Esophagus (tissue), 2 donors: ENCODE data around the gene COP1. TPM values are rescaled to one million over a fixed set of nuclear protein-coding genes. Genes with fewer than 3 reads are reported as not detected.

Experiments
- H3K27ac ChIP-seq, 2 donors: one replicate each; pipeline ENCODE4 v1.5.1; 2013; ENCODE audit warnings: low read depth in 2 of 2, mild to moderate bottlenecking in 2 of 2, inconsistent platforms in 1 of 2, low read length in 1 of 2, moderate library complexity in 1 of 2
- H3K27me3 ChIP-seq, 2 donors: one replicate each; pipeline ENCODE4 v1.6.1; 2013; ENCODE audit warnings: low read length in 2 of 2, control low read depth in 1 of 2, mild to moderate bottlenecking in 1 of 2; ENCODE audit not compliant: insufficient read depth in 2 of 2, control insufficient read depth in 1 of 2
- H3K36me3 ChIP-seq, 2 donors: one replicate each; pipeline ENCODE4 v1.6.1; 2013; ENCODE audit warnings: low read length in 1 of 2; ENCODE audit not compliant: control insufficient read depth in 2 of 2, insufficient read depth in 2 of 2
- H3K4me1 ChIP-seq, 2 donors: one replicate each; pipeline ENCODE4 v1.6.1; 2013; ENCODE audit warnings: low read length in 1 of 2; ENCODE audit not compliant: control insufficient read depth in 2 of 2, insufficient read depth in 2 of 2
- H3K4me3 ChIP-seq, 2 donors: one replicate each; pipeline ENCODE4 v1.5.1; 2013; ENCODE audit warnings: low read length in 2 of 2, mild to moderate bottlenecking in 2 of 2, low read depth in 1 of 2, moderate library complexity in 1 of 2
- H3K9me3 ChIP-seq, 2 donors: one replicate each; pipeline ENCODE4 v1.6.1; 2013; ENCODE audit warnings: mild to moderate bottlenecking in 2 of 2, low read depth in 1 of 2, low read length in 1 of 2, moderate library complexity in 1 of 2; ENCODE audit not compliant: control insufficient read depth in 2 of 2, insufficient read depth in 1 of 2
- WGBS, 2 donors: extraction: QIAGEN DNeasy Blood & Tissue Kit; methylation state at CpG; one replicate each; pipeline ENCODE4 v1.1.7; 2013; 5-methylcytosine and 5-hydroxymethylcytosine counted together
- polyA plus RNA-seq, 2 donors: library from polyadenylated mRNA; stranded (reverse); fragments of 200-250 nt; gene quantifications; one replicate each; pipeline ENCODE4 v1.2.3, GENCODE V29; 2013
- donor health status: healthy with polysubstance abuse.
- donor health status: Bipolar disorder and iron deficiency.

Gene COP1
- polyA plus RNA-seq, 2 donors = 23.0 to 41.6 TPM

DNA sequence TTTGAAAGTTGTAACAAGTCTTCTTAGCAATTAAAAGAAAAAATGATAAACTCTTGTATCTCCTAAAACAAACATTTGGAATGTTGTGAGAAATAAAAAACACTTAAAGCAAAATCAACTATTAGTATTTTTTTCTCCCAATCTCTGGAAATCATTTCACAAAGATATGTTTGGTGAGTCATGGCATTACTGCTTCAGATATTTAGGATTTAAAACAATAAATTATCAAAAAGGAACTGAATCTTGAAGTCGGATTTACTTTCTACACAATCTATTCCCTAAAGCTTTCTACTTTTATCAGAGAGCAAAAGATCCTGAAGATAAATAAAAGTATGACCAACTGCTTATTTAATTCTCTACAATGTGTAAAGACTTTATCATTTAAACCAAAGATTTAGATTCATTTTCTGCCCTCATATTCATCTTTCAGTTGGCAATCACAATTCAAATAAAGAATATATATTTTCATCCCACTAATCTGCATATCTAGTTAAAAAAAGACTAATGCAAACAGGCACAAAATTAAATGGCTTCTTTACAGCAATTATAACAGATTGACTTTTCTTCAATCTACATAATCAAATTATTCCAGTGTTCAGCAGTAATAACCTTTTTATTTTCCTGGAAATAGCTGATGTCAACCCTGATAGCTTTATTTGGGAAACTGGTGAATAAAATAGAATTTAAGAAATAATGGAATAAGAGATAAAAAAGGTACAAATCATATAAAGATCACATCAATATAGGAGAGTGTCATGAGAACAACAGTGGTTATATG is 230.0 kb downstream of the COP1 start:
- H3K27ac ChIP-seq = no peak overlapping the region
- H3K9me3 ChIP-seq = no peaks in the 10 kb centered on the region
- H3K4me1 ChIP-seq = no peaks in the 10 kb centered on the region
- H3K4me3 ChIP-seq = no peak overlapping the region
- H3K36me3 ChIP-seq = no peaks in the 10 kb centered on the region
- WGBS, 2 donors = 24 to 71% methylated on average over 1 of the region's 1 CpG
- no peaks in the 10 kb centered on the region for H3K27me3 ChIP-seq

DNA sequence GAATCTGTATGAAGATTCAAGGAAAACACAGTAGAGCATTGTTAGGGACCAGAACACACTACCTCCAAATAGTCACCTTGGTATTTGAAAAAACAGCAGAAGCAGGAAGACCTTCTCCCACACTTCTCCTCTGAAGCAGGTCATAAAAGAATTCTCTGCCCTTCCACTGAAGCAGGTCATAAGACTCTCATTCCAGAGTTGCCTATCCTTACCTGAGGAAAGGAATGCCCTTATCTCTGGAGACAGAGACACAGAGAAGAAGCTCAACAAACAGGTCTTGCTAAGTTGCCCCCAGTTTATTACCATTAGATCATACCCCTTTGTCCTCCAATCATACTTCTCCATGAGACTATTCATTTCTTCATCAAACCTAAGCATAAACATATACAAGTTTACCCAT is 237.9 kb downstream of the COP1 start:
- Histone ChIP-seq H3K27ac (no peak overlapping the region), H3K27me3 (no peaks in the 10 kb centered on the region), H3K36me3 (no peaks in the 10 kb centered on the region), H3K4me3 (no peak overlapping the region), H3K4me1 (no peaks in the 10 kb centered on the region), H3K9me3 (no peaks in the 10 kb centered on the region)

DNA sequence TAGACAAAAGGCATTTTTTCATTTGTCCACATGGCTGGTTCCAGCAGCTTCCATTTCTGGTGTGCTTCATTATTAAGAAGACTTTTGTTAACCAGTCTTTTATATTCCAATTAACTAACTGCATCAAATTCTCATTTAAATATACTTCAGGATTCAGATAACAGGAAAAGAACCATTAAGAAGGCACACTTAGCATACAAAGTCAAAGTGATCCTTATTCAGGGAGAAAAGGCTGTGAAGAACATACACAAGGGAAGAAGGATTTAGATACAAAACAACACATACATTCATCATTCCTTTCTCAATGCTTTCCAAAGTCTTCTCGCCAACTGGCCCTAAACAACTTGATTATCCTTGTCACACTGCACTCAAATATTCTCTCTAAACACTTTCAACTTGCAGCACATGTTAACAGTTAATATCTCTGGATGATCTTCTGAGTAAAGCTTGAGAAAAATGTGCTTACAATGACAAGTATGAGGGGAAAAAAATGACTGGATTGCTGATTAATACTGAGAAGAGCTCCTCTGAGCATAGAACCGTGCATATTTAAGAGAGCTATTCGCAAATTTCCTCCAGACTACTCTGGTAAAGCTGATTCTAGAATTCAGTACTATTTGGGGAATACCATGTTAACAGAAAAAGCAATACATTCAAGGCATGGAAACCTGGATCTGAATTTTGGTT is 238.5 kb downstream of the COP1 start:
- H3K9me3 ChIP-seq = no peaks in the 10 kb centered on the region
- H3K4me3 ChIP-seq = no peak overlapping the region
- H3K36me3 ChIP-seq = no peaks in the 10 kb centered on the region
- H3K4me1 ChIP-seq = no peaks in the 10 kb centered on the region
- WGBS, 2 donors = 58 to 62% methylated on average over 3 of the region's 3 CpGs
- no peak overlapping the region for H3K27ac ChIP-seq
- no peaks in the 10 kb centered on the region for H3K27me3 ChIP-seq

DNA sequence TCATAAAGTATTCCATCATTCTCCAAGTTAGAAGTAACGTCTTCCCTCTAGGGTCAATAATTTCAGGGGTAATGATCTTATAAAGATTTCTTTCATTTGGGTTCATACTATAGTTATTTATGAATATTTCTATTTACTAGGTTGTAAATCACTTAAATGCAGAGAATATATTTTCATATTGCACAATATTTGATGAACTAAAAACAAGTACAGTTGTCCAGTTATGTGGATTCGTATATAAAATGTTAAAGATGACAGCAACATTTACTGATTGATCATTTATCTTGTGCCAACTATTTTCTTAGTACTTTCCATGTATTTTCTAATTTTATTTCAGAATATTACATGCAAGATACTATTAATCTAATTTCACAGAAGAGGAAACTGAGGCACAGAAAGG is 243.3 kb downstream of the COP1 start:
- 96 to 97% methylated on average over 2 of the region's 2 CpGs for WGBS, 2 donors
- H3K9me3 ChIP-seq = no peaks in the 10 kb centered on the region
- no peak overlapping the region for H3K27ac ChIP-seq
- no peaks in the 10 kb centered on the region for H3K4me1 ChIP-seq
- H3K36me3 ChIP-seq = no peaks in the 10 kb centered on the region
- H3K4me3 ChIP-seq = no peak overlapping the region
- H3K27me3 ChIP-seq = no peaks in the 10 kb centered on the region

DNA sequence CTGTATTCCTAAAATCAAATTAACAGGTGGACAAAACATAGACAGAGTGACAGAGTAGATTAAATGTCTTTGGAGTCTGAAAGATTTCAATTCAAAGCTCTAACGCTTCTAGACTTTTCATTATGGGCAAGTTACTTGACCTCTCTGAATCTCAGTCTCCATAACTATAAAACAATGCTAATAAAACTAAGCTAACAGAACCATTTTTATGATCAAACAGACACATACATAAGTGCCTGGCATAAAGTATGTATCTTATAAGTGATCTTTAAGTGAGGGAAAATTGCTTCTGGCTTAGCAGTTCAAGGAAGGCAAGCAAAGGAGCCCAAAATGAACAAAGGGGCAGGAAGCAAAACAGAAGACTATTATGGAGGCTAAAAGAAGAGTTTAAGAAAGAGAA is 246.9 kb downstream of the COP1 start:
- WGBS, 2 donors = 95 to 100% methylated on average over 1 of the region's 1 CpG
- H3K4me1 ChIP-seq = no peaks in the 10 kb centered on the region
- no peak overlapping the region for H3K27ac ChIP-seq
- no peaks in the 10 kb centered on the region for H3K36me3 ChIP-seq
- no peaks in the 10 kb centered on the region for H3K9me3 ChIP-seq
- H3K27me3 ChIP-seq = no peaks in the 10 kb centered on the region
- H3K4me3 ChIP-seq = no peak overlapping the region

DNA sequence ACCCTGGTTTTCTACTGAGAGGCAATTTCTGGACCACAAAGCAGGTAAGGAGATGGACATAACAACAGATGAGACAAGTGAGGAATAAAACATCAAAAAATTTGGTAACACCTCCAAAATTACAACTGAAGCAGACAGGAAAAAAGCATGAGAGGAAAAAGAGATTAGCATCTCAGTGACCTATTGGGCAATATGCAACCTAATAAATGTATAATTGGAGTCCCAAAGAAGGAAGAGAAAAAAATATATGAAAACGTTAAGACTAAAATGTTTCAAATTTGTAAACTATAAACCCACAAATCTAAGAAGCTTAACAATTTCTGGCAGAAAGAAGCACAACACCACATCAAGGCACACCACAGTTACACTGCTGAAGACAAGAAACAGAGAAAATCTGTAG is 255.5 kb downstream of the COP1 start:
- Histone ChIP-seq H3K9me3 (peaks cover 0 to 2% of the 10 kb centered on the region in 2 donors), H3K4me1 (no peaks in the 10 kb centered on the region), H3K27ac (no peak overlapping the region), H3K27me3 (no peaks in the 10 kb centered on the region), H3K36me3 (no peaks in the 10 kb centered on the region), H3K4me3 (no peak overlapping the region)
- 89 to 97% methylated on average over 1 of the region's 1 CpG for WGBS, 2 donors

DNA sequence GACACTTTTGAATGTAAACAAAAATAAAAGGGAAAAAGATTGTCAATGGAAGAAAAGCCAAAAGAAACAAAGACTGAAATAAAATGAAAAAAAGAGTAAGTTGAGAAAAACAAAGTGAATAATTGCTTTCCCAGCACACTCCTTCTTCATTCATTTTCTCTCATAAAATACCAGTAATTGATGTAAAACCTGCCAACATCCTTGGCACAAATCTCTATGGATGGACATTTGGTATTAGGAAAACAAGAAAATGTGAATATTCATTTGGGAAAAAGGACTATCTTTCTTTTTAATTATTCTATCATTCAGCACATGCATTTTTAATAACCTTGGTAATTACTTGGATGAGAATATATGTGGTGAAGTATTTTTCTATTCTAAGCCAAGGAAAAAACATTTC is 259.3 kb downstream of the COP1 start:
- Histone ChIP-seq H3K27me3 (no peaks in the 10 kb centered on the region), H3K36me3 (peaks cover 0 to 2% of the 10 kb centered on the region in 2 donors), H3K27ac (no peak overlapping the region), H3K4me1 (no peaks in the 10 kb centered on the region), H3K9me3 (peaks cover 0 to 2% of the 10 kb centered on the region in 2 donors), H3K4me3 (no peak overlapping the region)

DNA sequence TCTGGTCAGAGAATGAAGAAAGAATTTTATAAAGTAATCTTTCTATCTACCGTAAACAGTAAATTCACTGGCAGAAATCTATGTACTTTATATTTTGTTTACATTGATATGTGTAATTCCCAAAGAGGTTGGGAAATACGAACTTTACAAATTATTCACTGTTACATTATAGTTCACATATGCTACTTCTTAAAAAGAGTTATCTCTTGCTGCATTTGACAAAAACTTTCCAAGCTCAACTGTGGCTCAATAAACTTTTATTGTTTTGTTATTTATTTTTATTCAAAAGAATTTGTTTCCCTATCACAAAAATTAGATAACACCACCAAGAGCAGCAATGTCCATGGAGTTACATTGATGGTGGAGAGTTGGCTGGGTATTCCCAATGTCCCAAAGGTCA is 262.5 kb downstream of the COP1 start:
- WGBS, 2 donors = 87 to 89% methylated on average over 2 of the region's 2 CpGs
- Histone ChIP-seq H3K27ac (no peak overlapping the region), H3K4me1 (no peaks in the 10 kb centered on the region), H3K4me3 (no peak overlapping the region), H3K36me3 (peaks cover 0 to 8% of the 10 kb centered on the region in 2 donors), H3K9me3 (no peaks in the 10 kb centered on the region), H3K27me3 (no peaks in the 10 kb centered on the region)

DNA sequence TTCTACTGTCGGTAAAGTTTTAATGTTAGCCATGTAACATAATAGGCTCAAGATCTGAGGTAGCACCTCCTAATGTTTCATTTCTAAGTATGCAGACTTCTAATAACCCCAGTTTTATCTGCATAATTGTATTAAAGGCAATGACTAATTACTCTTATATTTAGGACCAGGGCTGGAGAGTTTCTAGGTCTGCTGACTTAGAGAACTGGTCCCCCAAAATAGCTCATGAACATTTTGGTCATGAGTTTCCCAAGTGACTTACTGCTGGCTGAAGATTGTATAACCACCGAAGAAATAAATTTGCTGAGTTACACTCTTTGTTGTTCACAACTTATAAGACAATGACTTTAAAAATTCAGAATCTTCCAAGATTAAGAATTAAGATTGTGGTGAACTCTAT is 265.9 kb downstream of the COP1 start:
- no peaks in the 10 kb centered on the region for H3K27me3 ChIP-seq
- H3K27ac ChIP-seq = no peak overlapping the region
- no peaks in the 10 kb centered on the region for H3K9me3 ChIP-seq
- H3K4me3 ChIP-seq = no peak overlapping the region
- WGBS, 2 donors = 93 to 94% methylated on average over 2 of the region's 2 CpGs
- peaks cover 0 to 8% of the 10 kb centered on the region in 2 donors for H3K36me3 ChIP-seq
- no peaks in the 10 kb centered on the region for H3K4me1 ChIP-seq

DNA sequence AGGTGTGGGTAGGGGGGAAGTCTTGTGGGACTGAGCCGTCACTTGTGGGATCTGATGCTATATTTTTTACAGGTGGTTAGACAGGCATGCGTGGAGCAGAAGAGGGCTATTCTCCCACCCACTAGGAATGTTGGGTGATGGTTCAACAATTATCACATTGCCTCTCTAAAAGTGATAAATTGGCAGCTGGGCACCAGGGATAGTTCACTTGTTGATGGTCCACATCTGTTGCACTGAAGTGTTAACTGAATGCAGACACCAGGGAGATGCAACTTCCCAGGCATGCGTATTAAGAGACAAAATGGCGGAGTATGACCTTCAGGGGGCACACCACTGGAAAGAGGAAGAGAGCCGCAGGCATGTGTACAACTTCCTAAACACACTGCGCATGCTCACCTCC is 270.4 kb downstream of the COP1 start:
- Histone ChIP-seq H3K36me3 (peaks cover 0 to 2% of the 10 kb centered on the region in 2 donors), H3K4me3 (no peak overlapping the region), H3K9me3 (no peaks in the 10 kb centered on the region), H3K27me3 (no peaks in the 10 kb centered on the region), H3K4me1 (no peaks in the 10 kb centered on the region), H3K27ac (no peak overlapping the region)
- WGBS, 2 donors = 96 to 97% methylated on average over 6 of the region's 6 CpGs
